Right lung (tissue), 5 donors: ENCODE data around the gene SLC34A3. TPM values are rescaled to one million over a fixed set of nuclear protein-coding genes. Genes with fewer than 3 reads are reported as not detected.
"Not testable (repeated sequence)": the region's sequence is repeated elsewhere in the genome, so short reads cannot be mapped to it uniquely, and the experiment has no call there.

Experiments
- DNase-seq, 2 donors: peaks; one replicate each; pipeline ENCODE4 v3.0.0-alpha.2; 2013
- polyA plus RNA-seq, 5 donors: library from polyadenylated mRNA; unstranded; fragments of 120-200 nt; gene quantifications; one replicate each; pipeline versions ENCODE4 v1.2.1 to v1.2.3, GENCODE V29; 2013; ENCODE audit warnings: inconsistent platforms in 1 of 5, low replicate concordance in 1 of 5; ENCODE audit not compliant: insufficient read length in 5 of 5, insufficient read depth in 1 of 5

SLC34A3 gene
- polyA plus RNA-seq, 5 donors = 0.84 to 2.5 (median 1.9) TPM

DNA sequence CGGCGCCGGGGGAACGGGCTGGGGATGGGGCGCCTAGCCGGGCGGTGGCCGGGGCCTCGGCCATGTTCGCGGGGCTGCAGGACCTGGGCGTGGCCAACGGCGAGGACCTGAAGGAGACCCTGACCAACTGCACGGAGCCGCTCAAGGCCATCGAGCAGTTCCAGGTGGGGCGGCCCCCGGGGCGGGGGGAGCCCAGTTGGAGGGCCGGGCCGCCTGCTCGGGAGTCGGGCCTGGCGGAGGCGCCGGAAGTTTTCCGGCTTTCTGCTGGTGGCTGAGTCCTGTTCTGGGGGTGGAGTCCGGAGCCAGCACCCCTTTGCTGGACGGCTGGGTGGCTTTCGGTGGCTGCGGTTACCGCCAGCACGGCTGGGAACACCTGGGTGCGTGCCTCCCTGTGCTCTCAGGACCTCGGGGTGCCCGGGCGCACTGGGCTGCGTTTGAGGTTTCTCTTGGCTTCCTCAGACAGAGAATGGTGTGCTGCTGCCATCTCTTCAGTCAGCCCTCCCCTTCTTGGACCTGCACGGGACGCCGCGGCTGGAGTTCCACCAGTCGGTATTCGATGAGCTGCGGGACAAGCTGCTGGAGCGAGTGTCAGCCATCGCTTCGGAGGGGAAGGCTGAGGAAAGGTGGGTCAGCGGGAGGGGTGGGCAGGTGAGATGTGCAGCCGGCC is 24.9 kb downstream of the SLC34A3 start:
- DNase-seq = no peak

DNA sequence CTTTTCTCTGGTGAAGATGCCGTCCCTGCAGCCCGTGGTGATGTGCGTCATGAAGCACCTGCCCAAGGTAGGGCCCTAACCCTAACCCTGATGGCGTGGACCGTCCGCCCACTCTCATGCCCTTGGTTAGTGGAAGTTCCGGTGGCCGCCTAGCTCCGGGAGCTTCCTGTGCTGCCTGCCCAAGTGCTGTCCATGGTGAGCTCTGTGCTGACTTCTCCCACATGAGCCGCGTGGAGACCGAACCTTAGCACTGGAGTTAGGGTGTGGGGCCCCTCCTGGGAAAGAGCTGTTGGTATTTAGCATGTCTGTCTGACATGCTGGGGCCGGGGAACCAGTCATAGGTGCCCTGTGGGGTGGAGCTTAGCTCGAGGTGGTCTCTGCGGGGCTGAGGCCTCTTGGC is 25.7 kb downstream of the SLC34A3 start:
- no peak for DNase-seq

DNA sequence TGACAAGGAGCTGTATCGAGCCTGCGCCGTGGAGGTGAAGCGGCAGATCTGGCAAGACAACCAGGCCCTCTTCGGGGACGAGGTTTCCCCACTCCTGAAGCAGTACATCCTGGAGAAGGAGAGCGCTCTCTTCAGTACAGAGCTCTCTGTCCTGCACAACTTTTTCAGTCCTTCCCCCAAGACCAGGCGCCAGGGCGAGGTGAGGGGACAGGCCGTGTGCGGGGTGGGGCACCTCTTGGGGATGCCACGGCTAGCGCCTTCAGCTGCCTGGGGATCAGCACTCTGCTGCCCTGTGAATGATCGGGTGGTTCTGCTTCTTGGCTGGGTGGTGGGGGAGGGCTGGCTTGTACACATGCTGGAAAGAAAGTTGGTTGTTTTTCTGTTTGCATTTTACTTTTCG is 26.2 kb downstream of the SLC34A3 start:
- DNase-seq = no peak

DNA sequence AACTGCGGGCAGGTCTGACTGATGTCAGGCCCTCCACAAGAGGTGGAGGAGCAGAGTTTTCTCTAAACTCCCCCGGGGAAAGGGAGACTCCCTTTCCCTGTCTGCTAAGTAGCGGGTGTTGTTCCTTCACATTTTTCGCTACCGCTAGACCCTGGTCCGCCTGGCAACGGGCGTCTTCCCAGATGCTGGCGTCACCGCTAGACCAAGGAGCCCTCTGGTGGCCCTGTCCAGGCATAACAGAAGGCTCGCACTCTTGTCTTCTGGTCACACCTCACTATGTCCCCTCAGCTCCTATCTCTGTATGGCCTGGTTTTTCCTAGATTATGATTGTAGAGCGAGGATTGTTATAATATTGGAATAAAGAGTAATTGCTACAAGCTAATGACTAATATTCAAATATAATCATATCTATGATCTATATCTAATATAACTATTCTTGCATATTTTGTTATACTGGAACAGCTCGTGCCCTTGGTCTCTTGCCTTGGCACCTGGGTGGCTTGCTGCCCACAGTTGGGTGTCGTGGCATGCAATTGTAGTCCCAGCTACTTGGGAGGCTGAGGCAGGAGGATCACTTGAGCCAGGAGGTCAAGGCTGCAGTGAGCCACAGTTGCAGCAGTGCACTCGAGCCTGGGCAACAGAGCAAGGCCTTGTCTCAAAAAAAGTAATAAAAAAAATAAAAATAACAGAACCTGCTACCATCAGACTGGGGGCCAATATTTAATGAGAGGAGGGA is 31.6 kb downstream of the SLC34A3 start:
- not testable (repeated sequence) for DNase-seq

DNA sequence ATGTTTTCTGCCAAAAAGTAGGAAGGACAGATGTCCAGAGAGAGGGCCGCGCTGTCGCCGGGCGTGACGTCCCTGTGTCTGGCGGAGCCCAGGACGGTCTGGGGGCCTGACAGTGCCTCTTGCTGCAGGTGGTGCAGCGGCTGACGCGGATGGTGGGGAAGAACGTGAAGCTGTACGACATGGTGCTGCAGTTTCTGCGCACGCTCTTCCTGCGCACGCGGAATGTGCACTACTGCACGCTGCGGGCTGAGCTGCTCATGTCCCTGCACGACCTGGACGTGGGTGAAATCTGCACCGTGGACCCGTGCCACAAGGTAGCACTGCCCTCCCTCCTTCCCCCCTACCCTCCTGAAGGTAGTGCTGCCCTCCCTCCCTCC is 32.2 kb downstream of the SLC34A3 start:
- no peak for DNase-seq

DNA sequence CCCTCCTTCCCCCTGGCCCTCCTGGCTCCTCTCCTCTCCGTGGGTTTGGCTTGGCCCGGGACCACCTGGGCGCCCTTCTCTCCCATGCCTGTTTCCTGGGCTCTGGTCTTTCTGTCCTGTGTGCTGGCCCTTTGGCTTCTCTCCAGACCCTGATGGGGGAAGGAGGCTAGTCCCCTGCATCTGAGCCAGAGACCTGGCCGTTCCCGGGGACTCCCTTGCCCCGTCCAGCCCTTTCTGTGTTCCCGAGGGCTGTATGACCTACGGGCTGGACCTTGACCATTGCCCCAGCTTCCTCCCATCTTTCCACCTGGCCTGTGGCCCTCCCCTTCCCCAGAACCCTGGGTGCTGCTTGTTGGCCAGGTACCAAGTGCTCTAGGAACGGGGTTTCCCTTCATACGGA is 32.8 kb downstream of the SLC34A3 start:
- DNase-seq = no peak

DNA sequence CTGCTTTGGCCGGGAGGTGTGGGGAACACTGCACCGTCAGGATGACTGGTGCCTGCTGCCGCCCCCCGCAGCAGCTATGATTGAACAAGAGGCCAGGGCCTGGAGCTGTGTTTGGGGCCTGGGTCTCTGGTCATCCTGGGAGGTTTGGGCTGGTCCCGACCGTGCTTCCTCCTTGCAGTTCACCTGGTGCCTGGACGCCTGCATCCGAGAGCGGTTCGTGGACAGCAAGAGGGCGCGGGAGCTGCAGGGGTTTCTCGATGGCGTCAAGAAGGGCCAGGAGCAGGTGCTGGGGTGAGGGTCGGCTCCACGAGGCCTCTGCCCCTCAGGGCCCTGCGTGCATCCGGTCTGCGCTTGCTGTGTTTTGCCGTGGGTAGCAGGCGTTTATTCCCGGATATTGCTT is 33.4 kb downstream of the SLC34A3 start:
- DNase-seq = no peak

DNA sequence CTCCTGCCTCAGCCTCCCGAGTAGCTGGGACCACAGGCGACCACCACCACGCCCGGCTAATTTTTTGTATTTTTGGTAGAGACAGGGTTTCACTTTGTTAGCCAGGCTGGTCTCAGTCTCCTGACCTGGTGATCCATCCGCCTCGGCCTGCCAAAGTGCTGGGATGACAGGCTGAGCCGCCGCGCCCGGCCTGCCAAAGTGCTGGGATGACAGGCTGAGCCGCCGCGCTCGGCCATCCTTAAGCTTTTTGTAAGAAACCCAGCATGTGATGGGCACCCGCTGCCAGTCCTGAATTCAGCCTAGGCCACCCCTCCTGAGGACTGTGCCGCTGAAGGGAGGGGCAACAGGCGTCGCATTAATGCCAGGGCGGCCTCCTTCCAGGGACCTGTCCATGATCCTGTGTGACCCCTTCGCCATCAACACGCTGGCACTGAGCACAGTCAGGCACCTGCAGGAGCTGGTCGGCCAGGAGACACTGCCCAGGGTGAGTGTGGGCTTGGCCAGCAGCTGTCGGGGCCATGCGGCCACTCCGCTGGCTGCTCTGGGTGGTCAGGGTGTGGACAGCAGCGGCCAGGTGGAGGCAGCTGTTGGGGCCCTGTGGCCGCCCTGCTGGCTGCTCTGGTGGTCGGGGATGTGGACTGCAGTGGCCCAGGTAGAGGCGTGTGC is 34.9 kb downstream of the SLC34A3 start:
- DNase-seq = no peak

DNA sequence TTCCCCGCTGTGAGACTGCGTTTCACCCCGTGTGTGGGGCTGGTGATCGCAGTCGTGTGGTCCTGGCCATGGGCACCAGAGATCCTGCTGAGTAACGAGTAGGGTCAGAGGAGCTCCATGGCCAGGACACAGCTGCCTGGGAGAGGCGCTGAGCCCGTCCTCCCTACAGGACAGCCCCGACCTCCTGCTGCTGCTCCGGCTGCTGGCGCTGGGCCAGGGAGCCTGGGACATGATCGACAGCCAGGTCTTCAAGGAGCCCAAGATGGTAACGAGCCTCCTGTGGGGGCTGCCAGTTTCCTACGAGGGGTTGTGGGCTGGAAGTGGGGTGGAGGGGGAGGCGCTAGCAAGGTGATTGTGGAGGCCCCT is 35.4 kb downstream of the SLC34A3 start:
- DNase-seq = no peak

DNA sequence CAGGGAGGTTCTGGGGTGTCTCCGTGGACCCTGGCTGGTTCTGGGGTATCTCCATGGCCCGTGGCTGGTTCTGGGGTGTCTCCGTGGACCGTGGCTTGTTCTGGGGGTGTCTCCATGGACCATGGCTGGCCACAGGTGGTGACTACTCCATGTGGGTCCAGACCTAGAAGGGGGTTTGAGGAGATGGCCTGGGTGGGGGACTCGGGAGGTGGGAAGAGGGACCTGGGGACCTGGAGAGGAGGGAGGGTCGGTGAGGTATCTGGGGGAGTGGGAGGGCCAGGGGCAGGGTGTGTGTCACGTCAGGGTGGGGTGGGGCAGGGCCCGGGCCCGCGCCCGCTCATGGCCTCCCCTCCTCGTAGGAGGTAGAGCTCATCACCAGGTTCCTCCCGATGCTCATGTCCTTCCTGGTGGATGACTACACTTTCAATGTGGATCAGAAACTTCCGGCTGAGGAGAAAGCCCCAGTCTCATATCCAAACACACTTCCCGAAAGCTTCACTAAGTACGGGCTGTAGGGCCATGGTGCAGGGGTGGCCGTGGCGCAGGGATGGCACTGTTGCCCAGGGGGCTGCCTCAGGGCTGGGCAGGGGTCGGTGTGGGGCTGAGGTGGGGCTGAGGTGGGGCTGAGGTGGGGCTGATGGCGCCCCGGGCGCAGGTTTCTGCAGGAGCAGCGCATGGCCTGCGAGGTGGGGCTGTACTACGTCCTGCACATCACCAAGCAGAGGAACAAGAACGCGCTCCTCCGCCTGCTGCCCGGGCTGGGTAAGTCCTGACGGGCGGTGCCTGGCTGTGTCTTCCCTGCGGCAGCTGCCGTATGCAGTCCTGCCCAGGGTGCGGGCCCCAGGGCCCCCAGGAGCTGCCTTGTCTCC is 36.1 kb downstream of the SLC34A3 start:
- no peak for DNase-seq

DNA sequence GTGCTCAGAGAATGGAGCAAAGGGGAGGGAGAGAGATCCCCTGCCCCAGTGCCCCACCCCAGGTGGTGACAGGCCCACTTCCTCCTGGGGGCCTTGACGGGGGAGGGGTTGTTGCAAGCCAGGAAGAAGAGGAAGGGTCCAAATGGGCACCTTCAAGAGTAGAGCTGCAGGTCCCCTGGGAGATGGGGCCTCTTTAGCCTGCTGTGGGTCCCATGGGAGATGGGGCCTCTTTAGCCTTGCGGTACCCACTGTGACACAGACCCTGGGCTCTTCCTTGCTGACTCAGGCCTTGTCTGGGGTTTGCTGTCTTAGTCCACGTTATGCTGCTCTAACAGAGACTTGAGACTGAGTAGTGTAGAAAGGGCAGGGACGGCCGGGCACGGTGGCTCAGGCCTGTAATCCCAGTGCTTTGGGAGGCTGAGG is 37.2 kb downstream of the SLC34A3 start:
- DNase-seq = no peak

DNA sequence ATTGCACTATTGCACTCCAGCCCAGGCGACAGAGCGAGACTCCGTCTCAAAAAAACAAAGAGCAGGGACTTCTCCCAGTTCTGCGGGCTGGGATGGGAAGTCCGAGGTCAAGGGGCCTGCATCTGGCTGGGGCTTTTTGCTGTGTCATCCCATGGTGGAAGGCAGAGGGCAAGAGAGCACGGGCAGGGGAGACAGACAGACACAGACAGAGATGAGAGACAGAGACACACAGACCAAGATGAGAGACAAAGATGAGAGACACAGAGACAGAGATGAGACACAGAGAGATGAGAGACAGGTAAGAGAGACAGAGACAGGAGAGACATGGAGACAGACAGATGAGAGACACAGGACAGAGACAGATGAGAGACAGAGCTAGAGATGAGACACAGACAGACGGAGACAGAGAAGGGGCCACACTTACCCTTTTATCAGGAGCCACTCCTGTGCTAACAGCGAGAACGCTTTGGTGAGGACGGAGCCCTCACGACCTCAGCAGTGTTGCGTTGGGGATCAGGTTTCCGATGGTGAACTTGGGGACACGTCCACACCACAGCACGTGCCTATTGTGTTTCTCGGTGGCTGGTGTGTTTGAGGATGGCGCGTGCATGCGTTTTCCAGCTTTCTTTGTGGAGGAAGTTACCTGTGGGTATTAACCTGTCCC is 38.0 kb downstream of the SLC34A3 start:
- no peak for DNase-seq

DNA sequence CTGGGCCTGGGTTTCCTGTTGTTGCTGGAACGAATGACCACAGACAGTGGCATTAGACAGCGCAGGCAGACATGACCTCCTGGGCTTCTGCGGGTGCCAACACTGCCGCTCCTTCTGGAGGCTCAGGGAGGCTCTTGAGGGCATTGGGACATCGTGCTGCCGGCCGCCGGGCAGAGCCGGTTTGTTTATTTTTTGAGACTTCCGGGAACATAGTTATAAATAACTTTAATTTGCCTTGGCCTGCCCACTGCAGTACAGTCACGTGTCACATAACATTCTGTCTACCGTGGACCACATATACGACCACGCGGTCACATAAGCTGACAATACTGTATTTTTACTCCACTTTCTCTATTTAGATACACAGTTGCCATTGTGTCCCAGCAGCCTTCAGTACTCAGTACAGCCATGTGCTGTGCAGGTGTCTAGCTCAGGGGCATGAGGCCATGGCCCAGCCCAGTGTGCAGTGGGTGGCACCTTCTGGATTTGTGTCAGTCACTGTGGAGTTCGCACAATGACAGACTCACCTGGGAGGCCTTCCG is 38.6 kb downstream of the SLC34A3 start:
- no peak for DNase-seq

DNA sequence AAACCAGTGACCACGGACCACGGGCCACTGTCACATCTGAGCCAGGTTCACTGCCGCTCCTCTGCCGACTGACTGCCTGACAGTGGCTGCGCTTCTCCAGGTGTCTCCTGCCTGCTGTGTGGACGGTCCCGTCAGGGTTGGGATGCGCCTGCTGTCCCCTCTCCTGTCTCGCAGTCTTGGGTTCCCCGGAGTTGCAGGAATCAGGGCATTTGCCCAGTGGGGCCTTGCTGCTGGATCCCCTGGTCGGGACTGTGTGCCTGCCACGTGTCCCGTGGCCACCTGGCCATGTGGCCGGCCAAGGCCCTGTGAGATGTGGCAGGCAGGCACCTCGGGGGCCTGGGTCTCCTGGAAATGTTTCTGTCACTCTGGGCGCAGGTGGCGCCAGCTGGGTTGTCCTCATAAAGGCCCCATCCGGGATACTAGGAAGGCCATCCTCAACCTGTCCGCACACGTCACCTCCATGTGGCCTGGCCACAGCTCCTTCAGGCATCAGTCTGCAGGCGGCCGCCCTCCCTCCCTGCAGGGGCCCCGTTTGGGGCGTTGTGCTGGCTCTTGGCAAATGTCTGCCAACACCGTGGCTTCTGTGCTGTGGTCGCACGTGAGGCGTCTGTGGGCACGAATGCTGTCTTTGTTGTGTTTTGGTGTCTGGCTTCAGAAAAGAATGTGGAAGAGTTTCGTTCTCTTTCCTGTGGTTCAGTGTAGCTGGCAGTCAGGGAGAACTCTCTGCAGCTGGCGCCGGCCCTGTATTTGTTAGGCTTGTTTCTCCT is 40.4 kb downstream of the SLC34A3 start:
- DNase-seq = no peak

DNA sequence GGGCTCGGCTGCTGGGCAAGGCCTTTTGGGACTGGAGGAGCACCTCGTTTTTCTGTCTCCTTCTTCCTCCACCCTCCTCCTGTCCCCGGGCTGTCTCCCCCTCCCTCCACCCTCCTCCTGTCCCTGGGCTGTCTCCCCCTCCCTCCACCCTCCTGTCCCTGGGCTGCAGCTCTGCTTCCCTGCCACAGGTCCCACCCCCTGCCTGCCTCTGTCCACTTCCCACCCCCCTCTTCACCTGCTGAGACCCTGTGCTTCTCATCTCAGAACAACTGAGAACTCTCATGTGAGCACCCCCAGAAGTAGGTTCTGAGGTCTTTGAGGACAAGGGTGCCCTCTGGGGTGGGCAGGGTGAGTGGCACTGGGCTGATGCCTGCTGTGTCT is 41.0 kb downstream of the SLC34A3 start:
- DNase-seq = no peak

DNA sequence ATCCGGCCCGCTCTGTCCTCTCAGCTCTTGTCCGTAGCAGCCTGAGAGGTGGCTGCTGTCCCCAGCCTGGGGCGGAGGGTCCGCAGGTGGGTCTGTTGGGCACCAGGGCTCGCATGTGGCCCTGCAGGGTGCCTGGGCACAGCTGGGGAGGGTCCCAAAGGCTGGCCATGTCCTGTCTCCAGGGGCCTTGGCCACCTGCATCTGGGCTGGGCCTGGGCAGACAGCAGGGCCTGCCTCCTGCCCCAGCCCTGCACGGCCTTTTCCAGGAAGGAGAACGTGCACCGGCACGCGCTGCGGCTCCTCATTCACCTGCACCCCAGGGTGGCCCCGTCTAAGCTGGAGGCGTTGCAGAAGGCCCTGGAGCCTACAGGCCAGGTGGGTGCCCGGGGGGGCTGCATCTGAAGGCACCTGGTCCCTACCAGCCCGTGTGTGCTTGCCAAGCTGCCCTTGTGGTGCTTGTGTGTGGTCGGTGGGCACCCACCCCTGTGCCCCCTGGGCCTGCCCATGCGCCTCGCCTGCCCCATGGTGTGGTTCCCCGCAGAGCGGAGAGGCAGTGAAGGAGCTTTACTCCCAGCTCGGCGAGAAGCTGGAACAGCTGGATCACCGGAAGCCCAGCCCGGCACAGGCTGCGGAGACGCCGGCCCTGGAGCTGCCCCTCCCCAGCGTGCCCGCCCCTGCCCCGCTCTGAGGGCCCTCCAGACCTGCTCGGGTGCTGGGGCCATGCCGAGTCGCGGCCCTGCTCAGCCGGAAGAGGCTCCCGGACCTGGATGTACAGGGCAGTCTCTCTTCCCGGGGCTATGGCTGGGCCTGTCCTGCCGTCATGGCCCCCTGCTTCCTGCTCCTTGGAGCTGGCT is 41.8 kb downstream of the SLC34A3 start:
- DNase-seq = no peak

DNA sequence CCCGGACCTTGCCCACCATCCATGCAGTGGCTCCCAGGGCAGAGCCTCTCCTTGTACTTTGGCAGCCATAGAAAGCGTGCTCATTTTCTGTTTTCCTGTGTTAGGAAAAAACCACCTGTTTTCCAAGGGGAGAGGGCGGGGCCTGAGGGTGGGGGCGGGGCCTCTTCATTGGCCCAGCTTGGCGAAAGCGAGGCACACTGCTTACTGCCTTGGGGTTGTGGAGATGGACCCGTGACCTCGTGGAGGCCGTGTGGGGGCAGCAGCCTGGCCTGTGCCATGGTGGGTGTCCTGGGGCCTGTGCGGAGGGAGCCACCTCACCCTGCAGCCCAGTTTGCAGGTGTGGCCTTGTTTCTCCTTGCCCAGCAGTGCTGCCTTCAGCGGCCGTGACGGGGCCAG is 42.4 kb downstream of the SLC34A3 start:
- DNase-seq = no peak

DNA sequence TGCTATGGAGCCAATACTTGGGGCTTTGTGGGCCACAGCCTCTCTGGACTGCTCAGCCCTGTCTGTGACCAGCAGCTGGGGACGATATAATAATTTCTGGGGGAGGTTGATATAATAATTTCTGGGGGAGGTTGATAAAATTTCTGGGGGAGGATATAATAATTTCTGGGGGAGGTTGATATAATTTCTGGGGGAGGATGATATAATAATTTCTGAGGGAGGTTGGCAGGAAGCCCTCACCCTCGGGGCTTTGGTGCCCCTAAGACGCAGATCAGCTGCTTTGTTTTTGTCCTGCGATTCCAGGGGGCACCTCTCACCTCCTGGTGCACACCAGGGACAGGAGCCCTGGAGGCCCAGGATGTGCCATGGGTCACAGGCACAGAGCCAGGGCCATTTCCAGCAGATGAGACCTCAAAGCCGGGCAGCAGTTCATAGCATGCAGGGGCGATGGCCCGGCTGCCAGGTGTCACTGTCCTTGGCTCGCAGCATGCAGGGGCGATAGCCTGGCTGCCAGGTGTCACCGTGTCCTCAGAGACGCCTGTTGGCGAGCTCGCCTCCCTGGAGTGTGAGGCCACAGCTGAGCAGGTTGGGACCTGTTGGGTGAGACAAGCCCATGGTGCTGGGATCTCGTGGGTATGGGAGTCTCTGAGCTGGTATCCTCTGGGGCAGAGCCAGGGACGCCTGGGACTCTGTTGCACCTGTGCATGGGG is 43.1 kb downstream of the SLC34A3 start:
- DNase-seq = no peak

DNA sequence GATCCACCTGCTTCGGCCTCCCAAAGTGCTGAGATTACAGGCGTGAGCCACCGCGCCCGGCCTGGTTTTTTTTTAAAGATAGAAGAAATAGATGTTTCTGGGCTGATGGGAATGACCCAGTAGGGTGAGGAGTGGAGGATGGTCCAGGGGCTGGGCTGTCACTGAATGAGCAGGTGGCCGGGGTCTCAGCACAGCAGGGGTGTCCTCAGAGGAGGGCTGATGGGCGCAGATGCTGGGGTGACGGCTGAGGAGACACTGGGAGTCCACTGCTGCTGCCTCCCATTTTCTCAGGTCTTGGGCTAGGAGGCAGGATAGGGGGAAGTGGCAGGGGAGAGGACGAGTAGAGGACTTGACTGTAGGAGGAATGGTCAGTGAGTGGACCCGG is 44.5 kb downstream of the SLC34A3 start:
- no peak for DNase-seq
